Measurements from ENCODE around the gene FBXL17. TPM values are rescaled to one million over a fixed set of nuclear protein-coding genes. Genes with fewer than 3 reads are reported as not detected.

Gene FBXL17
- total and polyA plus RNA-seq, 3 experiments from 2014 or later: 6.4 to 8.2 (median 6.9) TPM

DNA sequence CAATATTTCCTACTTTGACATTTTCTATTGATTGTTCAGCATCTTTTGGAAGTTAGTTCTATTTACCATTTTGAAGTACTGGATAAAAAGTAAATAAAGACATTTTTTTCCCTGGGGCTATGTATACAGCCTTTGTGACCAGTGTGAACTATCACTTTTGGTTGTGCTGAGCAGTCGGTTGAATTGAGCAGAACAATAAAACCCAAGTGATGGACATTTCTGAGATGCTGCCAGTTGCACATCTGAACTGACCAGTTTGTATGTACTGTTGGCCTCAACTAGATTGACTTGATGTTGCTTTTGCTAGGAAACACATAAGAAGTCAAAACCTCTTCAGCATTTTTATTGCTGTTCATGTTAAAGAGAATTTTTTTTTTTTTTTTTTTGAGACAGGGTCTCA, 451.0 kb downstream of the FBXL17 start:
- Mint-ChIP-seq H3K27ac (no peak overlapping the region), H3K4me1 (peaks cover 0 to 5% (median 4%) of the 10 kb centered on the region in 3 donors), H3K36me3 (peaks cover 0 to 7% (median 4%) of the 10 kb centered on the region in 3 donors), H3K4me3 (no peak overlapping the region), H3K9me3 (no peaks in the 10 kb centered on the region), H3K27me3 (no peaks in the 10 kb centered on the region)
- DNase-seq: no peak
- Histone ChIP-seq H3K4me1 (ENCODE audit: insufficient read depth, low read length) (no peaks in the 10 kb centered on the region), H3K36me3 (ENCODE audit: insufficient read depth, low read length) (no peaks in the 10 kb centered on the region), H3K27ac (ENCODE audit: low read depth, low read length) (no peak overlapping the region), H3K9me3 (ENCODE audit: low read length) (no peaks in the 10 kb centered on the region), H3K4me3 (ENCODE audit: low read length) (no peak overlapping the region), H3K27me3 (ENCODE audit: insufficient read depth, low read length, poor library complexity, severe bottlenecking) (no peaks in the 10 kb centered on the region)
- ChIA-PET CTCF (no interaction called here), POLR2A (no interaction called here)

DNA sequence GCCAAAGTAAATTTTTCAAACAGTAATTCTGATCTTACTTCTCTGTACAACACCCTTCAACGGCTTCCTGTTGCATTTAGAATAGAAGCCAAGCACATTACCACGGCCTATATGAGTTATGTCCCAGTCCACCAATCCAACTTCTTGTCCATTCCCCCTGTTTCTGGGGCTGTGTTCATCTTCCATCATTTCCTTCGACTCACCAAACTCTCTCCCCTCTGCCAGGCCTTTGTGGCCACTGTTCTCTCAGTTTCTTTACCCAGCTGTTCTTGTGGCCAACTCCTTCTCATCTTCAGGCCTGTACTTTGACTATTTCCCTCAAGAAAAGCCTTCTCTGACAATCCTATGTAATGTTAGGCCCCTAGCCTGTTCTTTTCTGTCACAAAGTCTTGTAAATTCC, 451.8 kb downstream of the FBXL17 start:
- Histone ChIP-seq H3K36me3 (ENCODE audit: insufficient read depth, low read length) (no peaks in the 10 kb centered on the region), H3K27me3 (ENCODE audit: insufficient read depth, low read length, poor library complexity, severe bottlenecking) (no peaks in the 10 kb centered on the region), H3K9me3 (ENCODE audit: low read length) (no peaks in the 10 kb centered on the region), H3K4me3 (ENCODE audit: low read length) (no peak overlapping the region), H3K27ac (ENCODE audit: low read depth, low read length) (no peak overlapping the region), H3K4me1 (ENCODE audit: insufficient read depth, low read length) (no peaks in the 10 kb centered on the region)
- ChIA-PET POLR2A (no interaction called here), CTCF (no interaction called here)
- H3K36me3 Mint-ChIP-seq: peaks cover 0 to 7% (median 2%) of the 10 kb centered on the region in 3 donors
- DNase-seq: no peak
- H3K4me1 Mint-ChIP-seq: peaks cover 6 to 11% (median 11%) of the 10 kb centered on the region in 3 donors
- no peaks in the 10 kb centered on the region for H3K9me3 Mint-ChIP-seq
- no peaks in the 10 kb centered on the region for H3K27me3 Mint-ChIP-seq
- no peak overlapping the region for H3K4me3 Mint-ChIP-seq
- peak overlapping the region in 1 of 8 donors; percentile 73 for H3K27ac Mint-ChIP-seq

DNA sequence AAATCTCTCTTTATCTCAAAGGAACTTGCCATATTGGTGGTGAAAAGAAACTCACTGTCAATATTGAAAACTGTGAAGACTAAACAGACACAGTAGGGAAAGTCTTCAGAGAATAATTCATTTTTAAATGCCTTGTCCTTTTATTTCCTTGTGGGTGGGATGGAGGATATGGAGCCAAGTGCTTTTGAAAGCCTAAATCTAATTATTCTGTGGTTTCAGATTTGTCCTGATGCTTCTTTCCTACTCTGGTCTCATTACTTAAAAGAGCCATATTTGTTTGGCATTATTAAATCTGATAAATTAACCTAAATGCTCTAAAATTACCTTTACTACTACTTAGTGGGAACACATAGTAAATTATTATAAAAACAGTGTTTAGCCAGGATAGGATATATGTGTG, 452.8 kb downstream of the FBXL17 start:
- no peak for DNase-seq
- H3K36me3 Mint-ChIP-seq: peaks cover 0 to 7% (median 2%) of the 10 kb centered on the region in 3 donors
- peak overlapping the region in 1 of 8 donors; percentile 32 for H3K27ac Mint-ChIP-seq
- Histone ChIP-seq H3K4me3 (ENCODE audit: low read length) (no peak overlapping the region), H3K27me3 (ENCODE audit: insufficient read depth, low read length, poor library complexity, severe bottlenecking) (no peaks in the 10 kb centered on the region), H3K27ac (ENCODE audit: low read depth, low read length) (no peak overlapping the region), H3K36me3 (ENCODE audit: insufficient read depth, low read length) (no peaks in the 10 kb centered on the region), H3K4me1 (ENCODE audit: insufficient read depth, low read length) (no peaks in the 10 kb centered on the region), H3K9me3 (ENCODE audit: low read length) (no peaks in the 10 kb centered on the region)
- no peak overlapping the region for H3K4me3 Mint-ChIP-seq
- H3K27me3 Mint-ChIP-seq: no peaks in the 10 kb centered on the region
- H3K9me3 Mint-ChIP-seq: no peaks in the 10 kb centered on the region
- ChIA-PET CTCF (no interaction called here), POLR2A (no interaction called here)
- H3K4me1 Mint-ChIP-seq: peaks cover 6 to 11% (median 11%) of the 10 kb centered on the region in 3 donors

DNA sequence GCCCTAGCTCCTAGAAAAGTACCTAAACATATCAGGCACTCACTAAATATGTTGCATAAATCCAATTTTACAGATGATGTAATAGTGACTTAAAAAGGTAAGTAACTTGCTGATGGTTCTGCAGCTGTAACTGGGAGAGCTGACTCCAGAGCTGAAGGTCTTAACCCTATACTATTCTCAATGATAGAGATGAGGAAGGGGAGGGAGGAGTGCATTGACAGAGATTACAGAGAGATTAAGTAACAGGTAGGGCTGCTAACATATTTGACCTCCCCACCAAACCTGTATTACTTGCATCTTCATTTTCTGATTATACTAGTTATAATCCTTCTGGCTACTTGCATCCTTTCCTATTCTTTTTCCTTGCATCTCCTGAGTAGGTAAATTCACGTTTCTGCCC, 455.8 kb downstream of the FBXL17 start:
- CTCF ChIA-PET: no interaction called here
- Mint-ChIP-seq H3K9me3 (no peaks in the 10 kb centered on the region), H3K4me3 (no peak overlapping the region)

DNA sequence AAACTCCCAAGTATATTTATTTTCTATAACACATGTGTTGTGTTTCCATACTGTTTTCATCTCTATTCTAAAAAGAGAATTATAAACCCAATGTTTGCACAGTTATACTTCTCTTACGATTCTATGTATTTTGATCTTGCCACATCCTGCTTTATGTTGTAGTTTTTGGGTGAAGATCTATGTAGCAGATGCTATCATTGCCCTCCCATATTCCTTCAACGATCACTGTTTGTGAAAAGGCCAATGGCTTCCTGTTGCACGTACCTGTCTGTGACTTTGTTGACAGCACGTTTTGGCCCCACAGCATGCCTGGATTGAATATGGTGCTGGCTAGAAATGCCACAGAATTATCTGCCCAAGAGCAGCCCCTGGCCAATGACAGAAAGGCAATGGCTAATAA, 456.7 kb downstream of the FBXL17 start:
- H3K27me3 Mint-ChIP-seq: no peaks in the 10 kb centered on the region
- H3K27ac Mint-ChIP-seq: no peak overlapping the region
- no peaks in the 10 kb centered on the region for H3K4me1 ChIP-seq (ENCODE audit: insufficient read depth, low read length)
- no peak for DNase-seq
- peaks cover 6 to 11% (median 11%) of the 10 kb centered on the region in 3 donors for H3K4me1 Mint-ChIP-seq
- H3K27me3 ChIP-seq (ENCODE audit: insufficient read depth, low read length, poor library complexity, severe bottlenecking): no peaks in the 10 kb centered on the region
- H3K36me3 Mint-ChIP-seq: peaks cover 0 to 3% (median 0%) of the 10 kb centered on the region in 3 donors
- H3K4me3 ChIP-seq (ENCODE audit: low read length): no peak overlapping the region
- no peak overlapping the region for H3K27ac ChIP-seq (ENCODE audit: low read depth, low read length)
- CTCF ChIA-PET: no interaction called here
- no peaks in the 10 kb centered on the region for H3K9me3 Mint-ChIP-seq
- POLR2A ChIA-PET: no interaction called here
- no peaks in the 10 kb centered on the region for H3K36me3 ChIP-seq (ENCODE audit: insufficient read depth, low read length)
- H3K4me3 Mint-ChIP-seq: no peak overlapping the region
- H3K9me3 ChIP-seq (ENCODE audit: low read length): no peaks in the 10 kb centered on the region

More for the DNA sequence above, 455.8 kb downstream of the FBXL17 start:
- no peak overlapping the region for H3K27ac Mint-ChIP-seq
- no peaks in the 10 kb centered on the region for H3K27me3 Mint-ChIP-seq
- POLR2A ChIA-PET: no interaction called here
- Histone ChIP-seq H3K4me1 (ENCODE audit: insufficient read depth, low read length) (no peaks in the 10 kb centered on the region), H3K27ac (ENCODE audit: low read depth, low read length) (no peak overlapping the region), H3K4me3 (ENCODE audit: low read length) (no peak overlapping the region), H3K36me3 (ENCODE audit: insufficient read depth, low read length) (no peaks in the 10 kb centered on the region), H3K27me3 (ENCODE audit: insufficient read depth, low read length, poor library complexity, severe bottlenecking) (no peaks in the 10 kb centered on the region), H3K9me3 (ENCODE audit: low read length) (no peaks in the 10 kb centered on the region)
- H3K4me1 Mint-ChIP-seq: peaks cover 6 to 11% (median 11%) of the 10 kb centered on the region in 3 donors
- peaks cover 0 to 3% (median 0%) of the 10 kb centered on the region in 3 donors for H3K36me3 Mint-ChIP-seq
- no peak for DNase-seq

DNA sequence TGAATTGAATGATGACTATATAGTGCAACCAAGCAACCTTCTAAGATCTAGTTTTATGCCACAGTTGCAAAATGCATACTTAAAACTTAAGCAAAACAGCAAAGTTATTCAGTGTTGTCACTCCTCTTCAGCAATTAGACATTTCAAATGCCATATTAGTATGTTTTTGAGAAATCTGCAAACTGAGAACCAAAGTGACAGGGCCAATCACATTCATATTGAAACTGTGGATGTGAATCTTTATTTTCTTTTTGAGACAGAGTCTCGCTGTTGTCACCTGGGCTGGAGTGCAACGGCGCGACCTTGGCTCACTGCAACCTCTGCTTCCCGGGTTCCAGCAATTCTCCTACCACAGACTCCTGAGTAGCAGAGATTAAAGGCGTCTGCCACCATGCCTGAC, 461.9 kb downstream of the FBXL17 start:
- Mint-ChIP-seq H3K9me3 (no peaks in the 10 kb centered on the region), H3K4me1 (no peaks in the 10 kb centered on the region), H3K4me3 (no peak overlapping the region), H3K27me3 (no peaks in the 10 kb centered on the region), H3K36me3 (peaks cover 0 to 6% (median 6%) of the 10 kb centered on the region in 3 donors), H3K27ac (no peak overlapping the region)
- Histone ChIP-seq H3K4me1 (ENCODE audit: insufficient read depth, low read length) (no peaks in the 10 kb centered on the region), H3K36me3 (ENCODE audit: insufficient read depth, low read length) (no peaks in the 10 kb centered on the region), H3K27me3 (ENCODE audit: insufficient read depth, low read length, poor library complexity, severe bottlenecking) (no peaks in the 10 kb centered on the region), H3K4me3 (ENCODE audit: low read length) (no peak overlapping the region), H3K27ac (ENCODE audit: low read depth, low read length) (no peak overlapping the region), H3K9me3 (ENCODE audit: low read length) (no peaks in the 10 kb centered on the region)
- POLR2A ChIA-PET: no interaction called here
- CTCF ChIA-PET: no interaction called here
- no peak for DNase-seq

DNA sequence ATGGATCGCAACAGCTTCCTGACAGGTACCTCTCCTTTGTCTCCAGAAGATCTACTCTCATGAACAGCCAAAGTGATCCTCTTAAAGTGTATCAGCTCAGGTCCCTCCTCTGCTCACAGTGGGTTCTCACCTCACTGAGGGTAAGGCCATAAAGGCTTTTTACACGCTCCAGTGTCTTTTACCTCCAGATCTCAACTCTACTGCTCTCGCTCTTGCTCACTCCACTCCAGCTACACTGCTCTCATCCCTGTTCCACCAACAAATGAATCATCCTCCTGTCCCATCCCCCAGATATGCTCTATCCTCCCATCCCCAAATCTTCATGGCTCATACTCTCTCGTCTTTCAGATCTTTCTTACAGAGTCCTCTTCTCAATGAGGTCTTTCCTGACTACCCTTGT, 462.5 kb downstream of the FBXL17 start:
- Histone ChIP-seq H3K36me3 (ENCODE audit: insufficient read depth, low read length) (no peaks in the 10 kb centered on the region), H3K4me3 (ENCODE audit: low read length) (no peak overlapping the region), H3K4me1 (ENCODE audit: insufficient read depth, low read length) (no peaks in the 10 kb centered on the region), H3K27ac (ENCODE audit: low read depth, low read length) (no peak overlapping the region), H3K27me3 (ENCODE audit: insufficient read depth, low read length, poor library complexity, severe bottlenecking) (no peaks in the 10 kb centered on the region), H3K9me3 (ENCODE audit: low read length) (no peaks in the 10 kb centered on the region)
- DNase-seq: no peak
- H3K4me1 Mint-ChIP-seq: no peaks in the 10 kb centered on the region
- H3K36me3 Mint-ChIP-seq: peaks cover 0 to 6% (median 6%) of the 10 kb centered on the region in 3 donors
- H3K27ac Mint-ChIP-seq: no peak overlapping the region
- no peak overlapping the region for H3K4me3 Mint-ChIP-seq
- CTCF ChIA-PET: no interaction called here
- POLR2A ChIA-PET: no interaction called here
- no peaks in the 10 kb centered on the region for H3K9me3 Mint-ChIP-seq
- no peaks in the 10 kb centered on the region for H3K27me3 Mint-ChIP-seq

DNA sequence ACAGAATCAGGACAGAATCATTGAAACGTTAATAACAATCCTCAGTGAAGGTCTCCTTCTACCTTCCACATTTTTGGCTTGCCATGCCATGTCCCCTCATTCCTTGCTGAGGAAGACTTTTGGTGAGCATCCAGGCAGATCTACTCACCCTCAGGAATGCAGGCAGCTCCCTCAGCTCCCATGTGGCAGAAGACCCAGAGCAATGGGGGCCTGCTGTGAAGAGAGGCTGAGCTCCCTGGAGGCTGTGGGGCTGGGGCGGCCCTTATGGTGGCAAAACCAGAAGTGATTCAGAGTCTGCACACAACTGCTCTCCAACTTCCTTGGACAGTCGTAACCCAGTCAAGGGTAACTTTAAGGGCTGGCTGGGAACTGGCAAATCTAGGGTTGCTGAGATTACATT, 463.9 kb downstream of the FBXL17 start:
- Mint-ChIP-seq H3K9me3 (no peaks in the 10 kb centered on the region), H3K4me3 (no peak overlapping the region), H3K36me3 (peaks cover 1 to 11% (median 6%) of the 10 kb centered on the region in 3 donors), H3K27me3 (no peaks in the 10 kb centered on the region), H3K27ac (no peak overlapping the region), H3K4me1 (no peaks in the 10 kb centered on the region)
- Histone ChIP-seq H3K27ac (ENCODE audit: low read depth, low read length) (no peak overlapping the region), H3K36me3 (ENCODE audit: insufficient read depth, low read length) (no peaks in the 10 kb centered on the region), H3K4me3 (ENCODE audit: low read length) (no peak overlapping the region), H3K9me3 (ENCODE audit: low read length) (no peaks in the 10 kb centered on the region), H3K27me3 (ENCODE audit: insufficient read depth, low read length, poor library complexity, severe bottlenecking) (no peaks in the 10 kb centered on the region), H3K4me1 (ENCODE audit: insufficient read depth, low read length) (no peaks in the 10 kb centered on the region)
- no peak for DNase-seq
- ChIA-PET POLR2A (interaction anchor here (0.6 kb wide), 1 partner anchor 1492 kb away, joined by 9 read pairs; the partner anchor contains the start of gene PJA2), CTCF (no interaction called here)
